Loucy (cell line): ENCODE data around the gene ADAMTS16.

Experiments used
- H2AFZ ChIP-seq: fragments of 200-600 bp; sonication (generic); 2 replicates; pipeline ENCODE4 v1.6.0; 2016; ENCODE audit warnings: antibody characterized with exemption, mild to moderate bottlenecking, low read length, moderate library complexity
- H3F3A ChIP-seq: fragments of 200-600 bp; 2 replicates; pipeline ENCODE4 v1.6.0; 2016; ENCODE audit warnings: antibody characterized with exemption, low read depth, mild to moderate bottlenecking
- H3K27me3 ChIP-seq: fragments of 200-600 bp; sonication (generic); 2 replicates; pipeline ENCODE4 v1.6.1; 2014; ENCODE audit warnings: low read length, mild to moderate bottlenecking; ENCODE audit not compliant: insufficient read depth, poor library complexity, severe bottlenecking
- H3K36me3 ChIP-seq: fragments of 200-600 bp; sonication (generic); 2 replicates; pipeline ENCODE4 v1.6.1; 2016; ENCODE audit warnings: low read length; ENCODE audit not compliant: insufficient read depth
- H3K4me1 ChIP-seq: fragments of 200-600 bp; sonication (generic); 2 replicates; pipeline ENCODE4 v1.5.1; 2014; ENCODE audit warnings: low read length, mild to moderate bottlenecking; ENCODE audit not compliant: insufficient read depth, poor library complexity, severe bottlenecking
- H3K4me2 ChIP-seq: fragments of 200-600 bp; sonication (generic); 2 replicates; pipeline ENCODE4 v1.6.0; 2014; ENCODE audit warnings: antibody characterized with exemption, low read length, low read depth, mild to moderate bottlenecking; ENCODE audit not compliant: poor library complexity, severe bottlenecking
- H3K4me3 ChIP-seq: fragments of 200-600 bp; sonication (generic); 2 replicates; pipeline ENCODE4 v1.5.1; 2014; ENCODE audit warnings: low read length, mild to moderate bottlenecking, mixed read lengths; ENCODE audit not compliant: poor library complexity, severe bottlenecking
- H3K79me2 ChIP-seq: fragments of 200-600 bp; sonication (generic); 2 replicates; pipeline ENCODE4 v1.6.1; 2014; ENCODE audit warnings: low read length; ENCODE audit not compliant: insufficient read depth
- H3K9ac ChIP-seq: fragments of 200-600 bp; sonication (generic); 2 replicates; pipeline ENCODE4 v1.6.0; 2014; ENCODE audit warnings: mild to moderate bottlenecking, low read depth, low read length, moderate library complexity; ENCODE audit not compliant: poor library complexity, severe bottlenecking
- H3K9me2 ChIP-seq: fragments of 200-600 bp; sonication (generic); replicated peaks from 2 replicates; pipeline ENCODE4 v1.6.1; 2016; ENCODE audit warnings: low read depth, low read length, mixed read lengths
- H3K9me3 ChIP-seq: fragments of 200-600 bp; sonication (generic); 2 replicates; pipeline ENCODE4 v1.6.1; 2014; ENCODE audit warnings: mild to moderate bottlenecking, antibody characterized with exemption, low read length, low read depth; ENCODE audit not compliant: insufficient read depth
- H4K20me1 ChIP-seq: fragments of 200-600 bp; sonication (generic); 2 replicates; pipeline ENCODE4 v1.6.0; 2014; ENCODE audit warnings: antibody characterized with exemption, low read length, mild to moderate bottlenecking; ENCODE audit not compliant: insufficient read depth, poor library complexity, severe bottlenecking
- EZH2phosphoT487 ChIP-seq: fragments of 200-600 bp; IDR thresholded peaks from 2 replicates; pipeline ENCODE4 v1.6.1; 2018; ENCODE audit warnings: antibody characterized with exemption, mild to moderate bottlenecking, moderate library complexity, borderline replicate concordance
- TF ChIP-seq, protein P1 (sequence below): fragments of 200-600 bp; sonication (generic); conservative IDR thresholded peaks from 2 replicates; pipeline ENCODE4 v1.5.1; 2014; ENCODE audit warnings: mild to moderate bottlenecking, antibody characterized with exemption, low read length

The ADAMTS16 gene

GRCh38 chr5:5189051-5189430 lies 48.9 kb downstream of the ADAMTS16 start:
- H3K9me3 ChIP-seq, result peaks cover 4% of the 10 kb centered on the region; the same call in 1 of the 2 replicates
- H2AFZ ChIP-seq, result no peak overlapping the region
- H3K4me2 ChIP-seq, result no peak overlapping the region
- H3K9ac ChIP-seq, result no peak overlapping the region
- no peaks in the 10 kb centered on the region for H4K20me1 ChIP-seq
- no peaks in the 10 kb centered on the region for H3K79me2 ChIP-seq
- no peak overlapping the region for H3K4me3 ChIP-seq
- no peaks in the 10 kb centered on the region for H3K27me3 ChIP-seq
- H3K4me1 ChIP-seq, result no peaks in the 10 kb centered on the region
- H3K36me3 ChIP-seq, result no peaks in the 10 kb centered on the region
- no peak for TF ChIP-seq EZH2phosphoT487
- TF ChIP-seq, protein P1, sequence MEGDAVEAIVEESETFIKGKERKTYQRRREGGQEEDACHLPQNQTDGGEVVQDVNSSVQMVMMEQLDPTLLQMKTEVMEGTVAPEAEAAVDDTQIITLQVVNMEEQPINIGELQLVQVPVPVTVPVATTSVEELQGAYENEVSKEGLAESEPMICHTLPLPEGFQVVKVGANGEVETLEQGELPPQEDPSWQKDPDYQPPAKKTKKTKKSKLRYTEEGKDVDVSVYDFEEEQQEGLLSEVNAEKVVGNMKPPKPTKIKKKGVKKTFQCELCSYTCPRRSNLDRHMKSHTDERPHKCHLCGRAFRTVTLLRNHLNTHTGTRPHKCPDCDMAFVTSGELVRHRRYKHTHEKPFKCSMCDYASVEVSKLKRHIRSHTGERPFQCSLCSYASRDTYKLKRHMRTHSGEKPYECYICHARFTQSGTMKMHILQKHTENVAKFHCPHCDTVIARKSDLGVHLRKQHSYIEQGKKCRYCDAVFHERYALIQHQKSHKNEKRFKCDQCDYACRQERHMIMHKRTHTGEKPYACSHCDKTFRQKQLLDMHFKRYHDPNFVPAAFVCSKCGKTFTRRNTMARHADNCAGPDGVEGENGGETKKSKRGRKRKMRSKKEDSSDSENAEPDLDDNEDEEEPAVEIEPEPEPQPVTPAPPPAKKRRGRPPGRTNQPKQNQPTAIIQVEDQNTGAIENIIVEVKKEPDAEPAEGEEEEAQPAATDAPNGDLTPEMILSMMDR, result no peak
- H3F3A ChIP-seq, result no peaks in the 10 kb centered on the region
- H3K9me2 ChIP-seq, result no peaks in the 10 kb centered on the region

DNA sequence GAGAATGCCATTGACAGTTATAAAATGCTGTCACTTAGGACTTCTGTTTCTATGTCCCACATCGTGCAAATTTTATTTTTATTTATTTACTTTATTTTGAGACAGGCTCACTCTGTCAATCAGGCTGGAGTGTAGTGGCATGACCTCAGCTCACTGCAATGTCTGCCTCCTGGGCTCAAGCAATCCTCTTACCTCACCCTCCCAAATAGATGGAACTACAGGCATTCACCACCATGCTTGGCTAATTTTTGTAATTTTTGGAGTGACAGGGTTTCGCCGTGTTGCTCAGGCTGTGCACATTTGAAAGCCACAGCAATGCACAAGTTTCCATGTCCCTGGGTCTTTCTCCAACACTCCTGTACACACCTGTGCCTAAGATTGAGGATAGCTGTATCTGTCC lies 51.8 kb downstream of the ADAMTS16 start:
- no peaks in the 10 kb centered on the region for H3K79me2 ChIP-seq
- peaks cover 4% of the 10 kb centered on the region; the same call in 1 of the 2 replicates for H3K9me3 ChIP-seq
- no peak overlapping the region for H3K4me3 ChIP-seq
- H4K20me1 ChIP-seq, result no peaks in the 10 kb centered on the region
- H3K9ac ChIP-seq, result no peak overlapping the region
- no peaks in the 10 kb centered on the region for H3K27me3 ChIP-seq
- H3K9me2 ChIP-seq, result no peaks in the 10 kb centered on the region
- no peaks in the 10 kb centered on the region for H3K36me3 ChIP-seq
- no peak overlapping the region for H2AFZ ChIP-seq
- H3K4me2 ChIP-seq, result no peak overlapping the region
- TF ChIP-seq EZH2phosphoT487, result no peak
- TF ChIP-seq, protein P1, result no peak
- no peaks in the 10 kb centered on the region for H3F3A ChIP-seq
- H3K4me1 ChIP-seq, result no peaks in the 10 kb centered on the region

DNA sequence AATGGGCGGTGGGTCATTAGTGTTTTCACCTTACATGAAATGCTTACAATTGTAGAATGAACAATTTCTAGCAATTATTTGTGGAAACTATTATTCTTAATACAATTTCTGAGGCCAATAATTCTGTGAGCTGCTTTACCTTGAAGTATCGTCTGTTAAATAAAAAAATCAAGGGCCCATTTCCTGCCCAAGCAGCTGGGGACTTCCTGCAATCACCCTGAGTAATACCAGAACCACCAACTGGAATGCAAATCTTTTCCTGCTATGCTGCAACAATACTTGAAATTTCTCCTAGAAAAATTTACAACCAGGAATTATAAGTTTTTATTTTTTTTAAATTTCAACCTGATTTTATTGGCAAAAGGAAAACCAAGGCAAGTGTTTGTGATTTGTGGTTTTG lies 52.6 kb downstream of the ADAMTS16 start:
- Histone ChIP-seq H3K9me3 (0 out of 2 replicates have a peak, but pooled peaks cover 4% of the 10 kb centered on the region), H3K9me2 (no peaks in the 10 kb centered on the region), H3K9ac (no peak overlapping the region), H3K4me2 (no peak overlapping the region), H3K36me3 (no peaks in the 10 kb centered on the region), H3F3A (no peaks in the 10 kb centered on the region), H3K79me2 (no peaks in the 10 kb centered on the region), H3K4me3 (no peak overlapping the region), H3K27me3 (no peaks in the 10 kb centered on the region), H4K20me1 (no peaks in the 10 kb centered on the region), H3K4me1 (no peaks in the 10 kb centered on the region), H2AFZ (no peak overlapping the region)
- TF ChIP-seq, protein P1, result no peak
- no peak for TF ChIP-seq EZH2phosphoT487
